SK-N-SH (cell line): ENCODE measurements around the gene SNN. TPM values are rescaled to one million over a fixed set of nuclear protein-coding genes. Genes with fewer than 3 reads are reported as not detected.

Experiments used
- CTCF ChIA-PET: fragments of 300-600, 350-600 bp; formaldehyde crosslinking; extraction: SDS; loops from one replicate; lab custom pipeline; 2021; lab: Yijun Ruan, JAX
- POLR2A ChIA-PET: fragments of 350-600 bp; sonication (Branson Sonifier 250); formaldehyde crosslinking; extraction: SDS; loops from one replicate; lab custom pipeline; 2020; ENCODE audit warnings: antibody characterized with exemption, inconsistent platforms; lab: Yijun Ruan, JAX
- DNase-seq: peaks from one replicate; pipeline ENCODE4 v3.0.0; 2012
- H2AFZ ChIP-seq: fragments of 200-600 bp; sonication (generic); 2 replicates; pipeline ENCODE4 v1.8.1; 2016; ENCODE audit warnings: antibody characterized with exemption, mild to moderate bottlenecking, low read depth
- H3F3A ChIP-seq: fragments of 200-600 bp; sonication (generic); replicated peaks from 2 replicates; pipeline ENCODE3; 2016; ENCODE audit warnings: antibody characterized with exemption, mild to moderate bottlenecking; ENCODE audit not compliant: insufficient read depth
- H3K27ac ChIP-seq, 2 experiments: fragments of 200-500 bp in 1 of 2; fragments of 200-600 bp in 1 of 2; sonication (Bioruptor generic) in 1 of 2; sonication (generic), shearing (Covaris generic) in 1 of 2; 2 replicates each; pipeline versions ENCODE4 v1.5.1 to v1.6.1; 2014 to 2016; ENCODE audit warnings: low read depth in 2 of 2, inconsistent platforms in 1 of 2, low read length in 1 of 2, mild to moderate bottlenecking in 1 of 2, mixed read lengths in 1 of 2
- H3K27me3 ChIP-seq: fragments of 200-600 bp; sonication (generic), shearing (Covaris generic); 2 replicates; pipeline ENCODE4 v1.6.1; 2016; ENCODE audit warnings: mixed run types; ENCODE audit not compliant: insufficient read depth
- H3K36me3 ChIP-seq, 2 experiments: fragments of 200-500 bp in 1 of 2; fragments of 200-600 bp in 1 of 2; sonication (Bioruptor generic) in 1 of 2; sonication (generic) in 1 of 2; replicated peaks in 1 of 2; 2 replicates each; pipeline versions ENCODE3 to v1.5.1; 2014 to 2016; ENCODE audit warnings: low read length in 1 of 2, mild to moderate bottlenecking in 1 of 2; ENCODE audit not compliant: insufficient read depth in 2 of 2, control insufficient read depth in 1 of 2
- H3K4me1 ChIP-seq, 2 experiments: fragments of 200-500 bp in 1 of 2; fragments of 200-600 bp in 1 of 2; sonication (Bioruptor generic) in 1 of 2; sonication (generic), shearing (Covaris generic) in 1 of 2; 2 replicates each; pipeline versions ENCODE4 v1.5.1 to v1.6.1; 2014 to 2016; ENCODE audit warnings: low read depth in 1 of 2, low read length in 1 of 2, mixed run types in 1 of 2; ENCODE audit not compliant: insufficient read depth in 2 of 2, control insufficient read depth in 1 of 2
- H3K4me2 ChIP-seq: fragments of 200-600 bp; sonication (generic), shearing (Covaris generic); 2 replicates; pipeline ENCODE4 v1.6.1; 2017; ENCODE audit warnings: mixed run types
- H3K4me3 ChIP-seq, 2 experiments: fragments of 200-500 bp in 1 of 2; fragments of 200-600 bp in 1 of 2; sonication (Bioruptor generic) in 1 of 2; sonication (generic), shearing (Covaris generic) in 1 of 2; 2 replicates each; pipeline versions ENCODE4 v1.5.1 to v1.8.1; 2014 to 2016; ENCODE audit warnings: low read depth in 2 of 2, inconsistent platforms in 1 of 2, low read length in 1 of 2, mild to moderate bottlenecking in 1 of 2, mixed read lengths in 1 of 2, moderate library complexity in 1 of 2
- H3K79me2 ChIP-seq: fragments of 200-600 bp; sonication (generic); 2 replicates; pipeline ENCODE4 v1.8.1; 2017; ENCODE audit warnings: mild to moderate bottlenecking; ENCODE audit not compliant: insufficient read depth
- H3K9ac ChIP-seq: fragments of 200-600 bp; sonication (generic); 2 replicates; pipeline ENCODE4 v1.6.1; 2017; ENCODE audit warnings: mixed run types
- H3K9me2 ChIP-seq: fragments of 200-600 bp; sonication (generic); 2 replicates; pipeline ENCODE4 v1.6.1; 2017; ENCODE audit warnings: mixed run types
- H3K9me3 ChIP-seq: fragments of 200-600 bp; sonication (generic); 2 replicates; pipeline ENCODE4 v1.6.1; 2017; ENCODE audit warnings: mixed run types, mild to moderate bottlenecking, moderate library complexity
- H4K20me1 ChIP-seq: fragments of 200-600 bp; sonication (generic); 2 replicates; pipeline ENCODE4 v1.6.1; 2017; ENCODE audit warnings: mild to moderate bottlenecking, mixed run types; ENCODE audit not compliant: insufficient read depth
- CTCF ChIP-seq: fragments of 200-600 bp; sonication (generic); IDR thresholded peaks from 2 replicates; pipeline ENCODE4 v1.6.1; 2017; ENCODE audit warnings: antibody characterized with exemption, mild to moderate bottlenecking, moderate library complexity
- EP300 ChIP-seq, 2 experiments: IDR thresholded peaks; 2 replicates each; pipeline versions ENCODE4 v1.4.0 to v1.6.1; 2012; ENCODE audit warnings: borderline replicate concordance in 1 of 2, low read depth in 1 of 2, low read length in 1 of 2
- EZH2phosphoT487 ChIP-seq: fragments of 200-600 bp; sonication (generic); IDR thresholded peaks from 2 replicates; pipeline ENCODE4 v1.6.1; 2017; ENCODE audit warnings: low read depth, mixed run types, mild to moderate bottlenecking, antibody characterized with exemption, moderate library complexity, borderline replicate concordance
- FOSL2 ChIP-seq: IDR thresholded peaks from 2 replicates; pipeline ENCODE4 v1.4.0; 2012; ENCODE audit warnings: low read depth, mild to moderate bottlenecking, moderate library complexity, borderline replicate concordance
- FOXM1 ChIP-seq: IDR thresholded peaks from 2 replicates; pipeline ENCODE4 v1.4.0; 2012; ENCODE audit warnings: low read depth, mild to moderate bottlenecking
- MAX ChIP-seq: IDR thresholded peaks from 2 replicates; pipeline ENCODE4 v1.4.0; 2012; ENCODE audit warnings: low read depth
- MXI1 ChIP-seq: IDR thresholded peaks from 2 replicates; pipeline ENCODE4 v1.6.1; 2012; ENCODE audit warnings: mild to moderate bottlenecking, low read depth, low read length, improper control_type of control experiment
- NFIC ChIP-seq: IDR thresholded peaks from 2 replicates; pipeline ENCODE4 v1.4.0; 2012; ENCODE audit warnings: borderline replicate concordance
- PBX3 ChIP-seq: IDR thresholded peaks from 2 replicates; pipeline ENCODE4; 2012
- RAD21 ChIP-seq: IDR thresholded peaks from 2 replicates; pipeline ENCODE4 v1.6.1; 2012; ENCODE audit warnings: mild to moderate bottlenecking, low read length
- RCOR1 ChIP-seq: fragments of 150-350 bp; IDR thresholded peaks from 2 replicates; pipeline ENCODE4 v1.6.1; 2017; ENCODE audit warnings: antibody characterized with exemption, low read length
- RFX5 ChIP-seq: IDR thresholded peaks from 2 replicates; pipeline ENCODE4 v1.6.1; 2012; ENCODE audit warnings: mild to moderate bottlenecking, improper control_type of control experiment, low read length
- SIN3A ChIP-seq: IDR thresholded peaks from 2 replicates; pipeline ENCODE4 v1.6.1; 2012; ENCODE audit warnings: low read depth, mild to moderate bottlenecking, low read length, moderate library complexity, borderline replicate concordance
- TAF1 ChIP-seq: IDR thresholded peaks from 2 replicates; pipeline ENCODE4 v1.6.1; 2012; ENCODE audit warnings: low read depth, mild to moderate bottlenecking, low read length, moderate library complexity, borderline replicate concordance
- TCF12 ChIP-seq: IDR thresholded peaks from 2 replicates; pipeline ENCODE4 v1.4.0; 2012
- TEAD4 ChIP-seq: IDR thresholded peaks from 2 replicates; pipeline ENCODE4 v1.4.0; 2012; ENCODE audit warnings: mild to moderate bottlenecking, borderline replicate concordance; ENCODE audit not compliant: insufficient read depth
- USF2 ChIP-seq: fragments of 150-350 bp; IDR thresholded peaks from 2 replicates; pipeline ENCODE4 v1.6.1; 2017; ENCODE audit warnings: antibody characterized with exemption, low read length, low read depth, borderline replicate concordance
- YY1 ChIP-seq: IDR thresholded peaks from 2 replicates; pipeline ENCODE4 v1.4.0; 2012; ENCODE audit warnings: low read depth, mild to moderate bottlenecking
- WGBS: methylation state at CpG from one replicate; pipeline ENCODE4 v1.1.6; 2017; ENCODE audit warnings: low lambda C conversion rate; 5-methylcytosine and 5-hydroxymethylcytosine counted together
- polyA plus RNA-seq, 3 experiments: library from polyadenylated mRNA; depleted of rRNA; stranded (reverse); fragments of >200 nt; gene quantifications; 2 replicates each; pipeline ENCODE4 v1.2.3, GENCODE V29; 2012

Gene SNN
- polyA plus RNA-seq, 1 of the 3 experiments (the other 2 are of a cell fraction): 15.4 TPM

- Histone ChIP-seq H4K20me1 (peaks cover 42% of the 10 kb centered on the region), H3F3A (peaks cover 22% of the 10 kb centered on the region), H3K4me2 (0 out of 2 replicates have a peak overlapping the region, but pooled peaks have one; percentile 13), H3K27ac (peak overlapping the region in 1 of 2 experiments; percentile 63; a peak in 1 of 4 replicates), H2AFZ (no peak overlapping the region), H3K9me3 (no peaks in the 10 kb centered on the region), H3K9ac (no peak overlapping the region), H3K36me3 (peaks cover 38 to 70% of the 10 kb centered on the region in 2 experiments), H3K27me3 (no peaks in the 10 kb centered on the region), H3K79me2 (peaks cover 32% of the 10 kb centered on the region), H3K4me1 (peaks cover 0 to 5% of the 10 kb centered on the region in 2 experiments; a peak in 2 of 4 replicates), H3K4me3 (no peak overlapping the region), H3K9me2 (no peaks in the 10 kb centered on the region)
- TF ChIP-seq RCOR1 (no peak), YY1 (no peak), PBX3 (no peak), NFIC (no peak), EZH2phosphoT487 (no peak), TCF12 (no peak), CTCF (no peak), EP300 (IDR thresholded peaks at IDR 0.05; ENCODE audit: borderline replicate concordance in 1 of 2, low read depth in 1 of 2, low read length in 1 of 2) (no peak), RAD21 (no peak), SIN3A (no peak), TAF1 (no peak), FOXM1 (no peak), FOSL2 (no peak), RFX5 (no peak), MXI1 (no peak), USF2 (no peak), TEAD4 (no peak), MAX (no peak)
- 90% methylated on average over 12 of the region's 12 CpGs for WGBS
- ChIA-PET POLR2A (no interaction called here), CTCF (no interaction called here)
- DNase-seq: no peak
These were observed 13.9 kb downstream of the SNN start for GRCh38 chr16:11681976-11682654.
